WERI-Rb-1 (cell line): ENCODE data around the gene CRYGC.

Experiments
- DNase-seq: peaks from one replicate; pipeline ENCODE4 v3.0.0-alpha.2; 2020
- H3K27ac ChIP-seq: fragments of 250-450 bp; sonication (Bioruptor Pico); 2 replicates; pipeline ENCODE4 v1.5.1; 2020; ENCODE audit warnings: mild to moderate bottlenecking, moderate library complexity
- H3K27me3 ChIP-seq: fragments of 250-450 bp; sonication (Bioruptor Pico); 2 replicates; pipeline ENCODE4 v1.5.1; 2021; ENCODE audit warnings: mild to moderate bottlenecking, low read depth, moderate library complexity; ENCODE audit not compliant: insufficient read depth, severe bottlenecking
- H3K36me3 ChIP-seq: fragments of 250-450 bp; sonication (Bioruptor Pico); 2 replicates; pipeline ENCODE4 v1.5.1; 2020; ENCODE audit warnings: mild to moderate bottlenecking, moderate library complexity
- H3K4me3 ChIP-seq: 2 replicates; pipeline ENCODE4 v1.5.1; 2011; ENCODE audit warnings: low read depth, mild to moderate bottlenecking, control low read depth, low read length
- H3K9me3 ChIP-seq: fragments of 250-450 bp; sonication (Bioruptor Pico); 2 replicates; pipeline ENCODE4 v1.5.1; 2021; ENCODE audit warnings: mild to moderate bottlenecking, moderate library complexity; ENCODE audit not compliant: severe bottlenecking
- CTCF ChIP-seq: IDR thresholded peaks from 2 replicates; pipeline ENCODE4 v1.5.1; 2011; ENCODE audit warnings: low read depth, mild to moderate bottlenecking, control low read depth, inconsistent platforms, low read length

CRYGC gene

GRCh38 chr2:208097313-208097712, 32.3 kb downstream of the CRYGC start:
- no peak overlapping the region for H3K4me3 ChIP-seq
- no peaks in the 10 kb centered on the region for H3K36me3 ChIP-seq
- H3K27ac ChIP-seq, result no peak overlapping the region
- no peak for TF ChIP-seq CTCF
- H3K27me3 ChIP-seq, result no peaks in the 10 kb centered on the region
- no peak for DNase-seq
- no peaks in the 10 kb centered on the region for H3K9me3 ChIP-seq

GRCh38 chr2:208096080-208096479, 33.5 kb downstream of the CRYGC start:
- H3K9me3 ChIP-seq, result no peaks in the 10 kb centered on the region
- DNase-seq, result no peak
- no peak for TF ChIP-seq CTCF
- no peak overlapping the region for H3K4me3 ChIP-seq
- H3K36me3 ChIP-seq, result no peaks in the 10 kb centered on the region
- H3K27me3 ChIP-seq, result no peaks in the 10 kb centered on the region
- H3K27ac ChIP-seq, result no peak overlapping the region

GRCh38 chr2:208093128-208093527, 36.5 kb downstream of the CRYGC start:
- no peak for DNase-seq
- Histone ChIP-seq H3K4me3 (no peak overlapping the region), H3K27ac (peak overlapping the region; percentile 54), H3K27me3 (no peaks in the 10 kb centered on the region), H3K9me3 (no peaks in the 10 kb centered on the region), H3K36me3 (no peaks in the 10 kb centered on the region)
- no peak for TF ChIP-seq CTCF

GRCh38 chr2:208092093-208092832, 37.4 kb downstream of the CRYGC start:
- Histone ChIP-seq H3K4me3 (no peak overlapping the region), H3K36me3 (no peaks in the 10 kb centered on the region), H3K27me3 (no peaks in the 10 kb centered on the region), H3K27ac (peak overlapping the region; percentile 54), H3K9me3 (no peaks in the 10 kb centered on the region)
- TF ChIP-seq CTCF, result no peak
- no peak for DNase-seq

GRCh38 chr2:208090420-208090819, 39.2 kb downstream of the CRYGC start:
- H3K27ac ChIP-seq, result no peak overlapping the region
- no peak for TF ChIP-seq CTCF

GRCh38 chr2:208086029-208086428, 43.6 kb downstream of the CRYGC start:
- no peak for DNase-seq
- Histone ChIP-seq H3K9me3 (no peaks in the 10 kb centered on the region), H3K36me3 (no peaks in the 10 kb centered on the region), H3K4me3 (no peak overlapping the region), H3K27me3 (no peaks in the 10 kb centered on the region), H3K27ac (no peak overlapping the region)
- no peak for TF ChIP-seq CTCF

More at GRCh38 chr2:208090420-208090819, 39.2 kb downstream of the CRYGC start:
- Histone ChIP-seq H3K9me3 (no peaks in the 10 kb centered on the region), H3K36me3 (no peaks in the 10 kb centered on the region), H3K4me3 (no peak overlapping the region), H3K27me3 (no peaks in the 10 kb centered on the region)
- no peak for DNase-seq
